ENCODE data around the gene KEAP1. TPM values are rescaled to one million over a fixed set of nuclear protein-coding genes. Genes with fewer than 3 reads are reported as not detected.

The KEAP1 gene
- total RNA-seq, 2 experiments from 2014 or later, result 10.5 to 11.6 TPM

DNA sequence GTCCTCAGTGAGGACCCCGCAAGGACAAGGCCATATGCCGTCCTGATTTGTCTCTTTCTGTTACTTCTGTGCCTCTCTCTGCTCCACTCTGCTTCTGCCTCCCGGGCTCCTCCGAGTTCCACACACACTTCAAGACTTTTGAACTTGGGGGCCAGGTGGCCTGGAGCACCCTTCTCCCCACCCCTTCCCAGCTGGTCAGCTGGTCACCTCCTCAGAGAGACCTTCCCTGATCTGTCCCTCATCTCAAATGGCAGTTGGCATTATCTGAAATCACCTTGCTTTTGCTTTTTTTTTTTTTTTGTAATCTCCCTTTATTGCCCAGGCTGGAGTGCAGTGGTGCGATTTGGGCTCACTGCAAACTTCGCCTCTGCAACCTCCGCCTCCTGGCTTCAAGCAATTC, 16.3 kb upstream of the KEAP1 start:
- POLR2A ChIA-PET, result no interaction called here
- ATAC-seq (ENCODE audit: poor library complexity) (no peak), DNase-seq (no peak)
- Histone ChIP-seq H3K9me3 (ENCODE audit: control insufficient read depth in 1 of 2, insufficient read depth in 1 of 2, low read length in 2 of 2) (peaks cover 0 to 22% of the 10 kb centered on the region in 2 experiments), H3K27me3 (ENCODE audit: control insufficient read depth in 1 of 2, insufficient read depth in 2 of 2, low read length in 2 of 2) (peaks cover 45 to 47% of the 10 kb centered on the region in 2 experiments), H3K4me1 (ENCODE audit: insufficient read depth, low read length) (peaks cover 38% of the 10 kb centered on the region), H3K27ac (ENCODE audit: low read depth in 1 of 2, low read length in 2 of 2) (no peak overlapping the region), H3K36me3 (ENCODE audit: insufficient read depth, low read length) (no peaks in the 10 kb centered on the region), H3K4me3 (ENCODE audit: low read length) (no peak overlapping the region)
- TF ChIP-seq, protein P1, sequence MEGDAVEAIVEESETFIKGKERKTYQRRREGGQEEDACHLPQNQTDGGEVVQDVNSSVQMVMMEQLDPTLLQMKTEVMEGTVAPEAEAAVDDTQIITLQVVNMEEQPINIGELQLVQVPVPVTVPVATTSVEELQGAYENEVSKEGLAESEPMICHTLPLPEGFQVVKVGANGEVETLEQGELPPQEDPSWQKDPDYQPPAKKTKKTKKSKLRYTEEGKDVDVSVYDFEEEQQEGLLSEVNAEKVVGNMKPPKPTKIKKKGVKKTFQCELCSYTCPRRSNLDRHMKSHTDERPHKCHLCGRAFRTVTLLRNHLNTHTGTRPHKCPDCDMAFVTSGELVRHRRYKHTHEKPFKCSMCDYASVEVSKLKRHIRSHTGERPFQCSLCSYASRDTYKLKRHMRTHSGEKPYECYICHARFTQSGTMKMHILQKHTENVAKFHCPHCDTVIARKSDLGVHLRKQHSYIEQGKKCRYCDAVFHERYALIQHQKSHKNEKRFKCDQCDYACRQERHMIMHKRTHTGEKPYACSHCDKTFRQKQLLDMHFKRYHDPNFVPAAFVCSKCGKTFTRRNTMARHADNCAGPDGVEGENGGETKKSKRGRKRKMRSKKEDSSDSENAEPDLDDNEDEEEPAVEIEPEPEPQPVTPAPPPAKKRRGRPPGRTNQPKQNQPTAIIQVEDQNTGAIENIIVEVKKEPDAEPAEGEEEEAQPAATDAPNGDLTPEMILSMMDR (IDR thresholded peaks at IDR 0.05), result no peak
- intact Hi-C loops (cut with DNase I, micrococcal nuclease), result no loop called here
- Mint-ChIP-seq H3K4me1 (ENCODE audit: low read depth) (peaks cover 24% of the 10 kb centered on the region), H3K27ac (no peak overlapping the region), H3K27me3 (peaks cover 49% of the 10 kb centered on the region), H3K4me3 (no peak overlapping the region), H3K9me3 (no peaks in the 10 kb centered on the region), H3K36me3 (ENCODE audit: low read depth) (no peaks in the 10 kb centered on the region)
- CTCF ChIA-PET, result interaction anchor here (0.7 kb wide), 1 partner anchor 11 kb away, joined by 3 read pairs; no protein-coding TSS in a partner anchor

DNA sequence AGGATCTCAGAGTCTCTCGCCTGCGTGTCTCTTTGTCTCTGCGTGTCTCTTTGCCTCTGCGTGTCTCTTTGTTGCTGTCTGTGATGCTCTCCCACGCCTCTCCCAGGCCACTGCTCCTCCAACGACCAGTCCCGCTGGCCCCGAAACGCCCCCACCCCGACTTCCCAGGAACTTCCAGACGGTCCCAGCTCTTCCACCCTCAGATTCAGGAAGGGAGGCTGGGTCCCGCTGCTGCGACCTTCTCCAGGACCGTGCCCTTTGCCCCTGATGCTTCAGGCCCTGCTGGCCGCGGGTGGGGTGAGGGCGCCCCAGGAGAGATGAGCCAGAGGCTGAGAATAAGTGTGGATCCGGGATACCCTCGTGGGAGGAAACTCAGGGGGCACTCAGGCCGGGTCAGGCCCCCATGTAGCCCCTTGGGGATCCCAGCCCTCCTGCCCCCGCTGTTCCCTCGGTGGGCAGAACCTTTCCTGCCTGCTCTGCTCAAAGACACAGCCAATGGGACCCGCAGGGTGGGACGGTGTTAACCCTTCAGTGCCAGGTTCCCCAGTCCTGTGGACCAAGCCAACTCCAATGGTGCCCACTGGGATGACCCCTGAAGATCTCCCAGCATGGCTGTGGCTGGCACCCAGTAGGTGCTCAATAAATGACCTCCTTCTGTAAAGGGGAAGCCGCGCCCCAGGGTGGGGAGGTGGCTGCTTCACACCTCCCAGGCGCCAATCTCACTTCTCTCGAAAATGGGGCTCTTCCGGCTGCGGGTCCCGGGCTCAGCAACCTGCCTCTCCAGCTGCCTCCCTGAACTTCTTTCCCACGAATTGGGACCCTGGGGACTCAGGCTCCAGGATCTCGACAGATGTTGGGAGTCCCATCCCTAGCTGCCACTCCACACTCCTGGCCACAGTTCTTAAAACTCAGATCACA, 15.5 kb upstream of the KEAP1 start:
- ChIA-PET POLR2A (no interaction called here), CTCF (no interaction called here)
- no peak overlapping the region for H3K27ac ChIP-seq (ENCODE audit: low read depth in 1 of 2, low read length in 2 of 2)
- peak in 3 of 14 experiments; percentile 46 to 67 (median 47) for DNase-seq
- peaks cover 55% of the 10 kb centered on the region for H3K27me3 Mint-ChIP-seq
- H3K9me3 Mint-ChIP-seq, result no peaks in the 10 kb centered on the region
- no peaks in the 10 kb centered on the region for H3K36me3 Mint-ChIP-seq (ENCODE audit: low read depth)
- ATAC-seq (ENCODE audit: poor library complexity), result no peak
- intact Hi-C loops (cut with DNase I, micrococcal nuclease), result no loop called here
- no peak overlapping the region for H3K27ac Mint-ChIP-seq
- peaks cover 24% of the 10 kb centered on the region for H3K4me1 Mint-ChIP-seq (ENCODE audit: low read depth)
- peaks cover 41% of the 10 kb centered on the region for H3K4me1 ChIP-seq (ENCODE audit: insufficient read depth, low read length)
- peaks cover 48% of the 10 kb centered on the region in 2 experiments for H3K27me3 ChIP-seq (ENCODE audit: control insufficient read depth in 1 of 2, insufficient read depth in 2 of 2, low read length in 2 of 2)
- TF ChIP-seq, protein P1 (IDR thresholded peaks at IDR 0.05), result no peak
- H3K36me3 ChIP-seq (ENCODE audit: insufficient read depth, low read length), result no peaks in the 10 kb centered on the region
- H3K9me3 ChIP-seq (ENCODE audit: control insufficient read depth in 1 of 2, insufficient read depth in 1 of 2, low read length in 2 of 2), result peaks cover 0 to 22% of the 10 kb centered on the region in 2 experiments
- peak overlapping the region; percentile 49 for H3K4me3 ChIP-seq (ENCODE audit: low read length)
- H3K4me3 Mint-ChIP-seq, result peak overlapping the region; percentile 71

DNA sequence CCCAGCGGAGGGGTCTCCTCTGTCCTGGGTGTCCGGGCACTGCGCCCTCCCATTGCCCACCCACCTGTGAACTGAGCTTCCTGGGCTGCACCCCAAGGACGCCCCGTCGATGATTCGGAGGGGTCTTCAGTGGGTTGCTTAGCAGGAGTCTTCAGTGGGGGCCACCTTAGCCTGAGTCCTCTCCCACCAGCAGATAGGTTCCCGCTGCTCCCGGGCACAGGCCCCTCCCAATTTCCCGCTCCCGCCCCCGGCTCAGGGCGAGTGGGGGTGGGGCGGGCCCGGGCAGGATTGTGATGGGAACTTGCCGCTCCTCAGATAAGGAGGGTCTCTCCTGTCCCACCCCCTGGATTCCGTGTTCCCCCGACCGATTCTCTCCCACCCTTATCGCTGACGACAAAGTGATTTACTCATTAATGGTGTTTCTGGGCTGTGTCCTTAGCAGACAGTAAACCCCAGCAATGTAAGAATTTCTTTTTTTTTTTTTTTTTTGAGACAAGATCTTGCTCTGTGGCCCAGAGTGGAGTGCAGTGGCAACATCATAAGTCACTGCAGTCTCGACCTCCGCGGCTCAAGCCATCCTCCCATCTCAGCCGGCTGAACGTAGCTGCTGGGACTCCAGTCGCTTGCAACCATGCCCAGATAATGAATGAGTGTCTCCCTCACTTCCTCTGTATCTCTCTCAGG, 14.7 kb upstream of the KEAP1 start:
- peaks cover 54 to 56% of the 10 kb centered on the region in 2 experiments for H3K27me3 ChIP-seq (ENCODE audit: control insufficient read depth in 1 of 2, insufficient read depth in 2 of 2, low read length in 2 of 2)
- intact Hi-C loops (cut with DNase I, micrococcal nuclease), result no loop called here
- peak; percentile 52 for ATAC-seq (ENCODE audit: poor library complexity)
- H3K4me1 Mint-ChIP-seq (ENCODE audit: low read depth), result peaks cover 31% of the 10 kb centered on the region
- no peaks in the 10 kb centered on the region for H3K36me3 Mint-ChIP-seq (ENCODE audit: low read depth)
- peaks cover 38% of the 10 kb centered on the region for H3K4me1 ChIP-seq (ENCODE audit: insufficient read depth, low read length)
- no peak overlapping the region for H3K27ac ChIP-seq (ENCODE audit: low read depth in 1 of 2, low read length in 2 of 2)
- no peak overlapping the region for H3K27ac Mint-ChIP-seq
- peaks cover 0 to 22% of the 10 kb centered on the region in 2 experiments for H3K9me3 ChIP-seq (ENCODE audit: control insufficient read depth in 1 of 2, insufficient read depth in 1 of 2, low read length in 2 of 2)
- peak overlapping the region; percentile 71 for H3K4me3 Mint-ChIP-seq
- H3K27me3 Mint-ChIP-seq, result peaks cover 63% of the 10 kb centered on the region
- peak in 4 of 14 experiments; percentile 34 to 66 (median 48) for DNase-seq
- TF ChIP-seq, protein P1 (IDR thresholded peaks at IDR 0.05), result no peak
- ChIA-PET CTCF (no interaction called here), POLR2A (no interaction called here)
- no peaks in the 10 kb centered on the region for H3K36me3 ChIP-seq (ENCODE audit: insufficient read depth, low read length)
- H3K4me3 ChIP-seq (ENCODE audit: low read length), result peak overlapping the region; percentile 49
- no peaks in the 10 kb centered on the region for H3K9me3 Mint-ChIP-seq
